Kidney tubule cell (primary cell): ENCODE measurements around the gene ACOT9.
A peak's percentile ranks its signal among the peaks of the same experiment; 100 is the strongest.
"Not testable (repeated sequence)": the region's sequence is repeated elsewhere in the genome, so short reads cannot be mapped to it uniquely, and the experiment has no call there.

Source experiments
- DNase-seq: peaks from one replicate; pipeline ENCODE4 v3.0.0-alpha.2; 2018; ENCODE audit warnings: low spot score

The ACOT9 gene

DNA sequence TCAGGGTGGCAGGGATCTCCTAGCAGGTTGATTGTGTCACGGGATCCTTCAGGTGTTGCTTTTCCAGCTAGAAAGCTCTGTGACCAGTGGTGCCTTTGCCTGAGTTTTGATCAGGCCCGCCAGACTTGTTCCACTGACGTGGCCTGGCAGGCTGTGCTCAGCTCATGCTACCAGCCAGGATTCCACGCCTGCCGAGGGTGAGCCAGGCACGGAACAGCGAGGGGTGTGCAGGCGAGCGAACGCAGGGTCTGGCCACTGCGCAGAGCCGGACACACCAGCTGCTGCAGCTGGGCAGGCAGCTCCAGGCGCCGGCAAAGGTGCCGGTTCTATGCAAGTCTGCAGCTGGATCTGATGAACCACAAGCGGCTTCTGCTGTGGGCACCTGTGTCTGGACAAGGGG lies 22.8 kb upstream of the ACOT9 start:
- DNase-seq: no peak

DNA sequence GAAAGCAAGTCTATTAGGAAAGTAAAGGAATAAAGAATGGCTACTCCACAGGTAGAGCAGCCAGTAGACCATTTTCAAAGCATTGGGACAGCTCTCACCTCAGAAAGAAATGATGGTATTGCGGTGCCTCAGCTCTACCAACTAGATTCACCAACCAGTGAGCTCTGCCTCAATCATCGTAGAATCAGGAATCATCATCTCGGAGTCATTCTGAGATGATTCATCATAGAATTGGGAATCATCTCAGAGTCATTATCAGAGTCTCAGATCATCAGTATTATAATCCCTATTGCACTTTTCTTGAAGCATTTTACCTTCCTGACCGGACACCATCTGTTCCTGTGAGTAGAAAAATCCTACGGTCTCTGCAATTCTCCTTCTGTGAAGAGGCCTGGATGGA lies 22.4 kb upstream of the ACOT9 start:
- peak; percentile 43 for DNase-seq

- DNase-seq: peak; percentile 29
Observed at GRCh38 chrX:23764188-23764984, 21.3 kb upstream of the ACOT9 start.

GRCh38 chrX:23759821-23760220 lies 16.7 kb upstream of the ACOT9 start:
- DNase-seq: no peak

DNA sequence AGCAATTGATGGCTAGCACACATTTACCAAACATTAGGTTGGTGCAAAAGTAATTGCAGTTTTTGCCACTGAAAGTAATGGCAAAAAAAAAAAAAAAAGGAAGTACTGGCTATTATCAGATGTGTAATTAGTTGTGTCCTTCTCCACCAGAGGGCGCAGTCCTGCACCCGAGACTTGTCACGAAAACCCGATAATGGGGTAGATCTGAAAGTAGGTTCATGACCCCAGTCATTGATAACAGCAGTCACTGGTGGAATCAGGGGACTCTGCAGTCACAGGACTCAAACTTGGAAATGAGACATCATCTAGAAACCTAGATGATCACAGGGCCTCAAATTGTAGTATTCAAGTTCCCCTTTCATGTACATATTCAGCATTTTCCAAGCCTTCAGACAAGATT lies 13.1 kb upstream of the ACOT9 start:
- peak; percentile 57 for DNase-seq

- DNase-seq: no peak
Observed at GRCh38 chrX:23754664-23755063, 11.6 kb upstream of the ACOT9 start.

DNA sequence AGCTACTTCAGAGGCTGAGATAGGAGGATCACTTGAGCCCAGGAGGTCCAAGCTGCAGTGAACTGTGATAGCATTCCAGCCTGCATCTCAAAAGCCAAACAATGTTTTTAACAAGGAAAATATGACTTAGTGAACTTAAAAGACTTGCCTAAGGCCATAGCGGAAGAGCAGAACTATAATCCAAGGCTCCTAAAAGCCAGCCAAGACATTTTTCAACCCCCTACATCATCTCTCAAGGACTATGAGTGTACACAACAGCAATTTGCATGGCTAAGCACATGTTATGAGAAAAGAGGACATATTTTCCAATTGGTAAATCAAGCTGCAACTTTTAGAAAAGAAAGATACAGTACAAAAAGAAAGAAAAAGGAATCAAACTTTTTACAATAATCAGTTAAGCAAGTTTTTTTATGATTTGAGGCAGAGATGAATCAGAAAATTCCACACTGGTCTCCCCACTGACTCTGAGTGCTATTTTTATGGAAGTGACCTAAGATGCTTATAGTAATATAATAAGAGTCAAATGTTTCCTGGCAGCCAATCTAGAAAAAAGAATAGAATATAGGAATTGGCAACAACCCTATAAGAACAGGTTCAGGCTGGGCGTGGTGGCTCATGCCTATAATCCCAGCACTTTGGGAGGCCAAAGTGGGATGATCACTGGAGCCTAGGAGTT lies 9.8 kb upstream of the ACOT9 start:
- DNase-seq: peak; percentile 57

DNA sequence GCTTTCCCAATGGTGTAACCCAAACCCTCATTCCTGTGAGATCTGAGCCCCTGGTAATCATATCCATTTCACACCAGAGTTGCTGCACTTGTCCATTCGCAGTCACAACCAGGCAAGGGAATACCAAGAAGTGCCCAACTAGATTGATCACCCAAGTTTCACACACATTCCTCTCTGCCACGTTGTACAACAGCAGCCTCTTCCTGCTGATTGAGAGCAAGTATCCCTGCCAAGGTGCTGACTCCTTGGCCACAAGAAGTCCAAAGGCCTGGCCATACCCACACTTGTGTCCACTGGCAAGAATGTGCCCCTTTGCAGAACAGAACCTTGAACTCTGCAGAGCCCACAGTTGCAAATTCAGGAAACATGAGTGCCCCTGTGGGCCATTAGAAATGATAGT lies 6.5 kb upstream of the ACOT9 start:
- DNase-seq: peak; percentile 56

- DNase-seq: no peak
Observed at GRCh38 chrX:23749129-23749528, 6.1 kb upstream of the ACOT9 start.

- DNase-seq: no peak
Observed at GRCh38 chrX:23745786-23746185, 2.7 kb upstream of the ACOT9 start.

DNA sequence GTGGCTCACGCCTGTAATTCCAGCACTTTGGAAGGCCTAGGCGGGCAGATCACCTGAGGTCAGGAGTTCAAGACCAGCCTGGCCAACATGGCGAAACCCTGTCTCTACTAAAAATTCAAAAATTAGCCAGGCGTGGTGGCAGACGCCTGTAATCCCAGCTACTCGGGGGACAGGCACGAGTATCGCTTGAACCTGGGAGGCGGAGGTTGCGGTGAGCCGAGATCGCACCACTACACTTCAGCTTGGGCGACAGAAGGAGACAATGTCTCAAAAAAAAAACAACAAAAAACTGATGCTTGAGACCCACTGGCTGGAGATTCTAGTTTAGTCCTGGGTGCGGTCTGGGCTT lies 521 bp upstream of the ACOT9 start:
- DNase-seq: not testable (repeated sequence)

- peak; percentile 74 for DNase-seq
Observed at GRCh38 chrX:23742174-23742696, 841 bp downstream of the ACOT9 start.

GRCh38 chrX:23737413-23737812 lies 5.7 kb downstream of the ACOT9 start:
- no peak for DNase-seq

- DNase-seq: no peak
Observed at GRCh38 chrX:23736030-23736429, 7.0 kb downstream of the ACOT9 start.

- no peak for DNase-seq
Observed at GRCh38 chrX:23732704-23733103, 10.4 kb downstream of the ACOT9 start.

DNA sequence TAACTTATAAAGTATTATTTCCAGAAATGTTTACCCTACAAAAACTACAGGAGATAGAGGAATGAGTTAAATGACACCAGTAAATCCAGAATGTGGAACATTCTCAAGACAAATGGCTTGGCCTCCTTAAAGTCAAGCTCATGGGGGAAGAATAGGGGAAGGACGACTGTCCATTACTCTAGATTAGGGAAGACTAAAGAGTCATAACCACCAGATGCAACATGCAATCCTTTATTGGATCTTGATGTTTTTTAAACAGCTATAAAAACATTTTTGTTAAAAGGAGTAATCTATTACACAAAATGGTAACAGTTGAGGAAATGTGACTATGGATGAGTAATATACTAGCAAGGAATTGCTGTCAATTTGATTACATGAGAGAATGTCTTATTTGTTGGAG lies 11.1 kb downstream of the ACOT9 start:
- no peak for DNase-seq

- no peak for DNase-seq
Observed at GRCh38 chrX:23729214-23729613, 13.9 kb downstream of the ACOT9 start.

- no peak for DNase-seq
Observed at GRCh38 chrX:23727206-23727605, 15.9 kb downstream of the ACOT9 start.

DNA sequence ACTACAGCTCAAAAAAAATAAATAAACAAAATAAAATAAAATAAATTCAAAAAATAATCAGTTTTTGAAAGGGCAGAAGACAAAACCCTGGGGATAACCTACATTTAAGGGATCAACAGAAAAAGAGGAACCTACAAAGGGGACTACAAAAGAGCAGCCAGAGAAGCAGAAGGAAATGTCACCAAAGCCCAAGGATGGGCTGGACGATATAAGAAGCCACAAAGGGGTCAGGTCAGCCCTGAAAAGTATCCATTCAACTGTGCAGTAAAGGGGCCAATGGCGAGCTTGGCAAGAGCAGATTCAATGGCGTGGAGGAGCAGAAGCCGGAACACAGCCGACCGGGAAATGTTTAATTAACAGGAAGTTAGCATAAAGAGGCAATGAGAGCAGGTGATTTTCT lies 16.9 kb downstream of the ACOT9 start:
- DNase-seq: no peak

GRCh38 chrX:23720117-23720677 lies 22.9 kb downstream of the ACOT9 start:
- no peak for DNase-seq

DNA sequence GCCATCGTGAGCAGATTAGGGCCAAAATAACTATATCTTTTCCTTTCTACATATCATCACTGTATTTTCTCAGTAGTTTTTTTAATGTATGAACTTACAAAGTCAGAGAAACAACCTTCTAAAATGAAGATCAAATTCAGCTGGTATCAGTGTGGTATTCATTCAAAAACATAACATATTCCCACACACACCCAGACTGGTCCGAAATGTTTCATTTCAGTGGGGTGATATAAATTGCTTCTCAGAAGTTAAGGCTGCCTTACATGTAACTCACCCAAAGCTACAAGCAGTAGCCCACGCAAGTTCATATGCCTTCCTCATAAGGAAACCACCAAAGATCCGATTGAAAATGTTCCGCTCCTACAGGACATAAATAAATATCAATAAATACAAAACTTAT lies 37.8 kb downstream of the ACOT9 start:
- no peak for DNase-seq

DNA sequence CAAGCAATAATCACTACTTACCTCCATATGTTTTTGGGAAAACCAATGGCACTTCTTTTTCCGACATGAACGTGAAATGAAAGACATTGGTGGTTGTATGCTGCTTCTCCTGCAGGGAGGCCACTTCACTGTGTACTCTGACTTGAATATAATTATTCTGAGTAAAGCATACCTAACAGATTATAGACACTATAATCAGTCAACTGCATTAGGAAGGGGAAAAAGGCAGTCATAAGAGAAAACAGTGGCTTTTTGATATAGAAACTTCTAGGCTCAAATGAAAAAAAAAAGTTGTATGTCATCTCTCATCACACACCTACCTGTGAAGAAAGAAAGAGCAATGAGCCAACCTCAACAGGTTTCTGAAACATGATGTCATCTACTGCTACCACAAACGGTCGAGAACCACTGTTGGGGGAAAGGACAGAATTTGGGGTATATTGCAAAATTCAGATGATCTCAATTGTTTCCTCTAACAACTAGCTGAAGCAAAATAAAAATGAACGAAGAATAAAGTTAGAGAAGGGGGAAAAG lies 38.3 kb downstream of the ACOT9 start:
- DNase-seq: no peak

- no peak for DNase-seq
Observed at GRCh38 chrX:23699636-23700194, 43.4 kb downstream of the ACOT9 start.
